SK-N-SH (cell line): ENCODE results near the gene AFF3. TPM values are rescaled to one million over a fixed set of nuclear protein-coding genes. Genes with fewer than 3 reads are reported as not detected.

Experiments used
- CTCF ChIA-PET: fragments of 300-600, 350-600 bp; formaldehyde crosslinking; extraction: SDS; loops from one replicate; lab custom pipeline; 2021; lab: Yijun Ruan, JAX
- POLR2A ChIA-PET: fragments of 350-600 bp; sonication (Branson Sonifier 250); formaldehyde crosslinking; extraction: SDS; loops from one replicate; lab custom pipeline; 2020; ENCODE audit warnings: antibody characterized with exemption, inconsistent platforms; lab: Yijun Ruan, JAX
- DNase-seq: peaks from one replicate; pipeline ENCODE4 v3.0.0; 2012
- H2AFZ ChIP-seq: fragments of 200-600 bp; sonication (generic); 2 replicates; pipeline ENCODE4 v1.8.1; 2016; ENCODE audit warnings: antibody characterized with exemption, mild to moderate bottlenecking, low read depth
- H3F3A ChIP-seq: fragments of 200-600 bp; sonication (generic); replicated peaks from 2 replicates; pipeline ENCODE3; 2016; ENCODE audit warnings: antibody characterized with exemption, mild to moderate bottlenecking; ENCODE audit not compliant: insufficient read depth
- H3K27ac ChIP-seq, 2 experiments: fragments of 200-500 bp in 1 of 2; fragments of 200-600 bp in 1 of 2; sonication (Bioruptor generic) in 1 of 2; sonication (generic), shearing (Covaris generic) in 1 of 2; 2 replicates each; pipeline versions ENCODE4 v1.5.1 to v1.6.1; 2014 to 2016; ENCODE audit warnings: low read depth in 2 of 2, inconsistent platforms in 1 of 2, low read length in 1 of 2, mild to moderate bottlenecking in 1 of 2, mixed read lengths in 1 of 2
- H3K27me3 ChIP-seq: fragments of 200-600 bp; sonication (generic), shearing (Covaris generic); 2 replicates; pipeline ENCODE4 v1.6.1; 2016; ENCODE audit warnings: mixed run types; ENCODE audit not compliant: insufficient read depth
- H3K36me3 ChIP-seq, 2 experiments: fragments of 200-500 bp in 1 of 2; fragments of 200-600 bp in 1 of 2; sonication (Bioruptor generic) in 1 of 2; sonication (generic) in 1 of 2; replicated peaks in 1 of 2; 2 replicates each; pipeline versions ENCODE3 to v1.5.1; 2014 to 2016; ENCODE audit warnings: low read length in 1 of 2, mild to moderate bottlenecking in 1 of 2; ENCODE audit not compliant: insufficient read depth in 2 of 2, control insufficient read depth in 1 of 2
- H3K4me1 ChIP-seq, 2 experiments: fragments of 200-500 bp in 1 of 2; fragments of 200-600 bp in 1 of 2; sonication (Bioruptor generic) in 1 of 2; sonication (generic), shearing (Covaris generic) in 1 of 2; 2 replicates each; pipeline versions ENCODE4 v1.5.1 to v1.6.1; 2014 to 2016; ENCODE audit warnings: low read depth in 1 of 2, low read length in 1 of 2, mixed run types in 1 of 2; ENCODE audit not compliant: insufficient read depth in 2 of 2, control insufficient read depth in 1 of 2
- H3K4me2 ChIP-seq: fragments of 200-600 bp; sonication (generic), shearing (Covaris generic); 2 replicates; pipeline ENCODE4 v1.6.1; 2017; ENCODE audit warnings: mixed run types
- H3K4me3 ChIP-seq, 2 experiments: fragments of 200-500 bp in 1 of 2; fragments of 200-600 bp in 1 of 2; sonication (Bioruptor generic) in 1 of 2; sonication (generic), shearing (Covaris generic) in 1 of 2; 2 replicates each; pipeline versions ENCODE4 v1.5.1 to v1.8.1; 2014 to 2016; ENCODE audit warnings: low read depth in 2 of 2, inconsistent platforms in 1 of 2, low read length in 1 of 2, mild to moderate bottlenecking in 1 of 2, mixed read lengths in 1 of 2, moderate library complexity in 1 of 2
- H3K79me2 ChIP-seq: fragments of 200-600 bp; sonication (generic); 2 replicates; pipeline ENCODE4 v1.8.1; 2017; ENCODE audit warnings: mild to moderate bottlenecking; ENCODE audit not compliant: insufficient read depth
- H3K9ac ChIP-seq: fragments of 200-600 bp; sonication (generic); 2 replicates; pipeline ENCODE4 v1.6.1; 2017; ENCODE audit warnings: mixed run types
- H3K9me2 ChIP-seq: fragments of 200-600 bp; sonication (generic); 2 replicates; pipeline ENCODE4 v1.6.1; 2017; ENCODE audit warnings: mixed run types
- H3K9me3 ChIP-seq: fragments of 200-600 bp; sonication (generic); 2 replicates; pipeline ENCODE4 v1.6.1; 2017; ENCODE audit warnings: mixed run types, mild to moderate bottlenecking, moderate library complexity
- H4K20me1 ChIP-seq: fragments of 200-600 bp; sonication (generic); 2 replicates; pipeline ENCODE4 v1.6.1; 2017; ENCODE audit warnings: mild to moderate bottlenecking, mixed run types; ENCODE audit not compliant: insufficient read depth
- EZH2phosphoT487 ChIP-seq: fragments of 200-600 bp; sonication (generic); IDR thresholded peaks from 2 replicates; pipeline ENCODE4 v1.6.1; 2017; ENCODE audit warnings: low read depth, mixed run types, mild to moderate bottlenecking, antibody characterized with exemption, moderate library complexity, borderline replicate concordance
- MEF2A ChIP-seq: IDR thresholded peaks from 2 replicates; pipeline ENCODE4 v1.4.0; 2012; ENCODE audit warnings: low read depth, borderline replicate concordance
- RXRA ChIP-seq: IDR thresholded peaks from 2 replicates; pipeline ENCODE4 v1.4.0; 2012; ENCODE audit warnings: low read depth, mild to moderate bottlenecking, borderline replicate concordance
- SIN3A ChIP-seq: IDR thresholded peaks from 2 replicates; pipeline ENCODE4 v1.6.1; 2012; ENCODE audit warnings: low read depth, mild to moderate bottlenecking, low read length, moderate library complexity, borderline replicate concordance
- WGBS: methylation state at CpG from one replicate; pipeline ENCODE4 v1.1.6; 2017; ENCODE audit warnings: low lambda C conversion rate; 5-methylcytosine and 5-hydroxymethylcytosine counted together
- polyA plus RNA-seq, 3 experiments: library from polyadenylated mRNA; depleted of rRNA; stranded (reverse); fragments of >200 nt; gene quantifications; 2 replicates each; pipeline ENCODE4 v1.2.3, GENCODE V29; 2012

AFF3 gene
- polyA plus RNA-seq, 1 of the 3 experiments (the other 2 are of a cell fraction): 0.36 TPM

DNA sequence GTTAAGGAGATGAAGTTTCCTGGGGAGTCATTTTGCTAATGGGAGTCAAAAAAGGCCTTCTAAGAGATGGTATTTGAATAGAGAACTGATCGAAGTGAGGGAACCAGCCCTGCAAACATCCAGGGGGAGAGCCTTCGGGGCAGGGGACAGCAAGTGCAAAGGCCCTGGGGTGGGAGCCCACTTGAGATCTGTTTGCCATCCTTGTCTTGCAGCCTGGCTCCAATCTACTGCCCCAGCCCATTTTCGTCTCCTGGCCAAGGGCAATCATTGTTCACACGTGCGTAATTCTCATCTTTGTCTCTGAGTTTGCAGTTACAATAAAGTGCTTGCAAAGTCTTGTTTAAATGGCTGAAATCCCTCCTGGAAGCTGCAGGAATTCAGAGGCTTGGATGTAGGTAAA, 43.1 kb upstream of the AFF3 start:
- no peak for DNase-seq
- H2AFZ ChIP-seq: no peak overlapping the region
- no peak overlapping the region for H3K27ac ChIP-seq
- ChIA-PET CTCF (interaction anchor here (1.4 to 1.8 kb wide), 2 partner anchors 9 to 12 kb away, joined by 3 to 5 read pairs; no protein-coding TSS in a partner anchor), POLR2A (no interaction called here)
- no peaks in the 10 kb centered on the region for H3K36me3 ChIP-seq
- no peaks in the 10 kb centered on the region for H3F3A ChIP-seq
- H3K9me3 ChIP-seq: no peaks in the 10 kb centered on the region
- no peak for TF ChIP-seq MEF2A
- WGBS: 46% methylated on average over 5 of the region's 5 CpGs
- H3K9ac ChIP-seq: no peak overlapping the region
- H3K4me3 ChIP-seq: no peak overlapping the region
- no peaks in the 10 kb centered on the region for H3K79me2 ChIP-seq
- peaks cover 0 to 13% of the 10 kb centered on the region in 2 experiments; a peak in 1 of 4 replicates for H3K4me1 ChIP-seq
- no peaks in the 10 kb centered on the region for H4K20me1 ChIP-seq
- H3K27me3 ChIP-seq: no peaks in the 10 kb centered on the region
- no peaks in the 10 kb centered on the region for H3K9me2 ChIP-seq
- H3K4me2 ChIP-seq: no peak overlapping the region

DNA sequence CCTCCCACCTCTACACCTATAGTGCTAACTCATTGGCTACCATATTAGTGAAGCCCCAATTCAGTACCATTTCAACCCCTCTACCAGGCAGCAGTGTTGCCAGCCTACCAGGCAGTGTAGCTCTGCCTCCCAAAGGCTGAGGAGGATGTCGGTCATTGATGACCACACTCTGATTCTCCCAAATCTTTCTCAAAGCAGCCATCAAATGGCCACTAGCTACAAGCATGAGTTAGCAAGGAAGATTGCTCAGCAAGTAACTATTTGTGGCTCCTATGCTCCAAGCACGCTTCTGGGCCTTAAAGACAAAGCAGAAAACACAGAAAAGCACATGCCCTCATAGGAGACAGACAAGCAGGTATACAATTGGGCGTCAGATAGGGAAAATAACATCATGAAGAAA, 42.7 kb upstream of the AFF3 start:
- ChIA-PET POLR2A (no interaction called here), CTCF (interaction anchor here (0.9 to 1.8 kb wide), 3 partner anchors 9 to 78 kb away, joined by 3 to 5 read pairs (median 5); no protein-coding TSS in a partner anchor)
- H3K4me1 ChIP-seq: peaks cover 0 to 15% of the 10 kb centered on the region in 2 experiments; a peak in 1 of 4 replicates
- H3K36me3 ChIP-seq: no peaks in the 10 kb centered on the region
- H3F3A ChIP-seq: no peaks in the 10 kb centered on the region
- no peaks in the 10 kb centered on the region for H3K27me3 ChIP-seq
- no peak overlapping the region for H2AFZ ChIP-seq
- no peak overlapping the region for H3K27ac ChIP-seq
- H3K9ac ChIP-seq: no peak overlapping the region
- no peak overlapping the region for H3K4me2 ChIP-seq
- H3K9me3 ChIP-seq: no peaks in the 10 kb centered on the region
- DNase-seq: no peak
- no peaks in the 10 kb centered on the region for H4K20me1 ChIP-seq
- H3K4me3 ChIP-seq: no peak overlapping the region
- no peaks in the 10 kb centered on the region for H3K79me2 ChIP-seq
- 53% methylated on average over 3 of the region's 3 CpGs for WGBS
- no peak for TF ChIP-seq RXRA
- TF ChIP-seq, all 33 proteins: peak for 0
- no peaks in the 10 kb centered on the region for H3K9me2 ChIP-seq

GRCh38 chr2:100184055-100184737, 41.8 kb upstream of the AFF3 start:
- WGBS: 63% methylated on average over 4 of the region's 4 CpGs
- no peak overlapping the region for H3K27ac ChIP-seq
- H3K9me3 ChIP-seq: no peaks in the 10 kb centered on the region
- H4K20me1 ChIP-seq: no peaks in the 10 kb centered on the region
- H3K4me3 ChIP-seq: no peak overlapping the region
- TF ChIP-seq EZH2phosphoT487 (no peak), SIN3A (no peak)
- H3K4me2 ChIP-seq: no peak overlapping the region
- H3F3A ChIP-seq: no peaks in the 10 kb centered on the region
- no peaks in the 10 kb centered on the region for H3K79me2 ChIP-seq
- H3K36me3 ChIP-seq: no peaks in the 10 kb centered on the region
- no peaks in the 10 kb centered on the region for H3K9me2 ChIP-seq
- H3K27me3 ChIP-seq: no peaks in the 10 kb centered on the region
- peaks cover 0 to 24% of the 10 kb centered on the region in 2 experiments; a peak in 1 of 4 replicates for H3K4me1 ChIP-seq
- no peak overlapping the region for H2AFZ ChIP-seq
- ChIA-PET CTCF (interaction anchor here (0.9 to 1.8 kb wide), 5 partner anchors 10 to 532 kb away, joined by 3 to 5 read pairs (median 3); no protein-coding TSS in a partner anchor), POLR2A (no interaction called here)
- DNase-seq: no peak
- no peak overlapping the region for H3K9ac ChIP-seq
